DMS153 treated with DMSO at 0.1 percent for 48 hours (cell line): ENCODE data around the gene FHIP1B.

ENCODE experiments used
- DNase-seq: peaks from one replicate; lab custom pipeline; 2025; ENCODE audit not compliant: unreplicated experiment; lab: John Stamatoyannopoulos, UW

The FHIP1B gene

GRCh38 chr11:6202041-6202440, 32.4 kb downstream of the FHIP1B start:
- no peak for DNase-seq

GRCh38 chr11:6201481-6201880, 33.0 kb downstream of the FHIP1B start:
- no peak for DNase-seq

GRCh38 chr11:6200975-6201374, 33.5 kb downstream of the FHIP1B start:
- DNase-seq = no peak

GRCh38 chr11:6199174-6199810, 35.1 kb downstream of the FHIP1B start, which contains the start of gene OR52W1:
Gene OR52W1, plus strand, starts transcription at chr11:6199224. Its CDS starts 0 bp downstream, at chr11:6199224.
- DNase-seq = no peak

- DNase-seq = no peak
These were observed 36.8 kb downstream of the FHIP1B start for GRCh38 chr11:6197466-6198200.

GRCh38 chr11:6196396-6196795, 38.0 kb downstream of the FHIP1B start:
- no peak for DNase-seq

- DNase-seq = no peak
These were observed 40.3 kb downstream of the FHIP1B start for GRCh38 chr11:6194065-6194581.

GRCh38 chr11:6191742-6192141, 42.7 kb downstream of the FHIP1B start:
- no peak for DNase-seq

- no peak for DNase-seq
These were observed 59.0 kb downstream of the FHIP1B start for GRCh38 chr11:6175440-6175839.

- DNase-seq = no peak
These were observed 64.2 kb downstream of the FHIP1B start, which contains the start of gene OR52B2 for GRCh38 chr11:6170226-6170625. Gene OR52B2, minus strand, starts transcription at chr11:6170326. Its CDS starts 0 bp downstream, at chr11:6170326.
